ENCODE results near the gene MTRF1L.
A peak's percentile ranks its signal among the peaks of the same experiment; 100 is the strongest.

MTRF1L gene
- long read RNA-seq, transcript MTRF1L-203 (7 exons, 3,676 nt) = minor isoform, 22 of 88 reads
- long read RNA-seq, transcript MTRF1L-202 (6 exons, 3,539 nt) = minor isoform, 10 of 88 reads
- long read RNA-seq, transcript MTRF1L-208 (7 exons, 3,651 nt) = major isoform, 23 of 88 reads
- long read RNA-seq, partial matches to known transcripts = 2 of 88 reads
- long read RNA-seq, other reads (novel, unspliced or antisense) = 26 of 88 reads

GRCh38 chr6:153002613-153003365 is at the start of gene MTRF1L:
TSS of gene MTRF1L (minus strand) at chr6:153002709. CDS start at chr6:153002685, 24 bp downstream.
- Histone ChIP-seq H3K27me3 (ENCODE audit: insufficient read depth, poor library complexity, severe bottlenecking) (no peaks in the 10 kb centered on the region), H3K27ac (replicated peaks) (peak within 1 kb of the TSS; percentile 80), H3K4me3 (replicated peaks; ENCODE audit: insufficient read depth, low read length) (peak within 1 kb of the TSS; percentile 49)
- peak; percentile 85 for TF ChIP-seq GABPA (IDR thresholded peaks at IDR 0.05; ENCODE audit: low read depth)
- no peak for TF ChIP-seq CTCF (IDR thresholded peaks at IDR 0.05; ENCODE audit: insufficient read depth, low read length)
- 0 out of 2 replicates have a peak, but pooled peaks have one; percentile 31 for TF ChIP-seq POLR2AphosphoS5 (IDR thresholded peaks at IDR 0.05; ENCODE audit: low read depth)
- peak; percentile 84 to 93 for DNase-seq (ENCODE audit: low read depth in 1 of 2, low spot score in 1 of 2)

- Histone ChIP-seq H3K4me3 (replicated peaks; ENCODE audit: insufficient read depth, low read length) (no peak overlapping the region), H3K27ac (replicated peaks) (no peak overlapping the region), H3K27me3 (ENCODE audit: insufficient read depth, poor library complexity, severe bottlenecking) (no peaks in the 10 kb centered on the region)
- no peak for DNase-seq (ENCODE audit: low read depth in 1 of 2, low spot score in 1 of 2)
- TF ChIP-seq REST (IDR thresholded peaks at IDR 0.05; ENCODE audit: insufficient replicate concordance, low read depth) (no peak), CTCF (IDR thresholded peaks at IDR 0.05; ENCODE audit: insufficient read depth, low read length) (no peak), GABPA (IDR thresholded peaks at IDR 0.05; ENCODE audit: low read depth) (no peak), SPI1 (IDR thresholded peaks at IDR 0.05; ENCODE audit: borderline replicate concordance, low read depth) (no peak), POLR2AphosphoS5 (IDR thresholded peaks at IDR 0.05; ENCODE audit: low read depth) (no peak)
Measured at GRCh38 chr6:153051801-153052200, 49.3 kb upstream of the MTRF1L start.

- no peak for DNase-seq (ENCODE audit: low read depth in 1 of 2, low spot score in 1 of 2)
- H3K4me3 ChIP-seq (replicated peaks; ENCODE audit: insufficient read depth, low read length) = no peak overlapping the region
- TF ChIP-seq SPI1 (IDR thresholded peaks at IDR 0.05; ENCODE audit: borderline replicate concordance, low read depth) (no peak), POLR2AphosphoS5 (IDR thresholded peaks at IDR 0.05; ENCODE audit: low read depth) (no peak), REST (IDR thresholded peaks at IDR 0.05; ENCODE audit: insufficient replicate concordance, low read depth) (no peak), CTCF (IDR thresholded peaks at IDR 0.05; ENCODE audit: insufficient read depth, low read length) (no peak), GABPA (IDR thresholded peaks at IDR 0.05; ENCODE audit: low read depth) (no peak)
- H3K27me3 ChIP-seq (ENCODE audit: insufficient read depth, poor library complexity, severe bottlenecking) = no peaks in the 10 kb centered on the region
- no peak overlapping the region for H3K27ac ChIP-seq (replicated peaks)
Measured at GRCh38 chr6:153048631-153049030, 46.1 kb upstream of the MTRF1L start.
